Measurements from ENCODE around the gene RORC. TPM values are rescaled to one million over a fixed set of nuclear protein-coding genes. Genes with fewer than 3 reads are reported as not detected.

Gene RORC
- total and polyA plus RNA-seq, 2 of the 8 experiments (the other 6 are each of a cell fraction or from before 2014, with no cell fraction given), result 0.44 to 0.54 TPM

- Histone ChIP-seq H3K18ac (ENCODE audit: extremely low read depth, low read length) (no peak overlapping the region), H2BK15ac (ENCODE audit: low read length) (no peak overlapping the region), H4K8ac (ENCODE audit: extremely low read depth, insufficient read depth, low read length) (no peak overlapping the region), H2BK120ac (replicated peaks; ENCODE audit: low read depth, low read length) (no peak overlapping the region), H2AK5ac (ENCODE audit: low read depth, low read length) (no peak overlapping the region), H2BK20ac (ENCODE audit: low read length) (no peak overlapping the region), H3K9ac (replicated peaks in 1 of 4; ENCODE audit: extremely low read depth in 1 of 4, low read depth in 3 of 4, low read length in 3 of 4) (no peak overlapping the region), H3K36me3 (ENCODE audit: control insufficient read depth in 2 of 4, insufficient read depth in 4 of 4, low read length in 3 of 4) (no peaks in the 10 kb centered on the region), H3K79me2 (ENCODE audit: control insufficient read depth in 1 of 2, insufficient read depth in 2 of 2, low read length in 2 of 2) (no peaks in the 10 kb centered on the region), H3K27me3 (replicated peaks in 1 of 4; ENCODE audit: control insufficient read depth in 3 of 4, extremely low read depth in 1 of 4, insufficient read depth in 3 of 4, low read length in 3 of 4) (peaks cover 0 to 3% (median 0%) of the 10 kb centered on the region in 4 experiments; a peak in 1 of 7 replicates), H3K4me2 (ENCODE audit: insufficient read depth in 1 of 2, low read depth in 2 of 2, low read length in 2 of 2) (no peak overlapping the region), H3K4me1 (replicated peaks in 1 of 4; ENCODE audit: control insufficient read depth in 3 of 4, insufficient read depth in 4 of 4, low read length in 3 of 4) (peaks cover 1 to 5% (median 4%) of the 10 kb centered on the region in 4 experiments; a peak in 2 of 7 replicates), H3K4ac (replicated peaks; ENCODE audit: insufficient read length, low read depth, low read length) (no peak overlapping the region), H4K5ac (ENCODE audit: insufficient read length, low read depth, low read length) (no peak overlapping the region), H3K79me1 (ENCODE audit: low read depth, low read length) (no peaks in the 10 kb centered on the region), H3K23ac (ENCODE audit: insufficient read length) (no peak overlapping the region), H3K56ac (replicated peaks; ENCODE audit: insufficient read length, low read depth, low read length) (no peak overlapping the region), H3K14ac (ENCODE audit: insufficient read length) (no peak overlapping the region), H3K23me2 (ENCODE audit: low read depth, low read length) (no peaks in the 10 kb centered on the region), H3K9me3 (ENCODE audit: insufficient read depth in 2 of 2, low read depth in 1 of 2, low read length in 1 of 2) (no peaks in the 10 kb centered on the region), H4K20me1 (replicated peaks in 1 of 2; ENCODE audit: control insufficient read depth in 1 of 2, insufficient read depth in 2 of 2, low read length in 2 of 2) (no peaks in the 10 kb centered on the region), H3K27ac (ENCODE audit: low read depth, low read length) (no peak overlapping the region), H2BK5ac (ENCODE audit: low read depth, low read length) (no peak overlapping the region), H4K91ac (replicated peaks; ENCODE audit: insufficient read length, low read length) (no peak overlapping the region), H3K4me3 (ENCODE audit: extremely low read depth in 1 of 4, insufficient read depth in 2 of 4, low read depth in 3 of 4, low read length in 4 of 4) (no peak overlapping the region), H2BK12ac (ENCODE audit: low read depth, low read length) (no peak overlapping the region), H2AFZ (ENCODE audit: low read length) (no peak overlapping the region)
- FAIRE-seq (no peak), DNase-seq (ENCODE audit: low read depth in 1 of 2, low spot score in 2 of 2) (no peak)
- POLR2A ChIA-PET (ENCODE audit: partially characterized antibody), result interaction anchor here (1.1 to 1.8 kb wide), 3 partner anchors 10 to 32 kb away, joined by 3 to 6 read pairs (median 4); partner anchors contain the start of gene C2CD4D
- WGBS, 2 experiments (ENCODE audit: extremely low coverage in 1 of 2, insufficient coverage in 1 of 2, insufficient read length in 1 of 2, insufficient replicate concordance in 2 of 2, low coverage in 1 of 2, low lambda C conversion rate in 2 of 2, missing lambda C conversion rate in 1 of 2), result 84% methylated on average over 4 of the region's 5 CpGs; no CpG with 5 or more reads in 1 of the 2 experiments
- CTCF ChIA-PET (ENCODE audit: partially characterized antibody), result interaction anchor here (0.6 to 2.6 kb wide), 6 partner anchors 10 to 748 kb away, joined by 3 to 6 read pairs (median 5); partner anchors contain the start of gene TDRKH
- TF ChIP-seq JUND (IDR thresholded peaks at IDR 0.05; ENCODE audit: low read length) (no peak), YY1 (IDR thresholded peaks at IDR 0.05; ENCODE audit: low read depth, low read length) (no peak), HDAC2 (IDR thresholded peaks at IDR 0.05; ENCODE audit: borderline replicate concordance in 1 of 2, low read depth in 2 of 2, low read length in 2 of 2) (no peak), POLR2AphosphoS5 (IDR thresholded peaks at IDR 0.05; ENCODE audit: low read depth, low read length) (no peak), RAD21 (IDR thresholded peaks at IDR 0.05 in 1 of 2, conservative IDR thresholded peaks at IDR 0.05 in 1 of 2; ENCODE audit: low read depth in 2 of 2, low read length in 2 of 2) (no peak), RXRA (IDR thresholded peaks at IDR 0.05; ENCODE audit: insufficient read depth, low read depth, low read length) (no peak), POLR2A (IDR thresholded peaks at IDR 0.05; ENCODE audit: control extremely low read depth in 1 of 2, low read depth in 2 of 2, low read length in 2 of 2) (no peak), GTF2F1 (IDR thresholded peaks at IDR 0.05; ENCODE audit: borderline replicate concordance, low read depth, low read length) (no peak), TCF12 (IDR thresholded peaks at IDR 0.05; ENCODE audit: low read depth, low read length) (no peak), GABPA (IDR thresholded peaks at IDR 0.05; ENCODE audit: borderline replicate concordance, insufficient read depth, low read length) (no peak), KDM4A (IDR thresholded peaks at IDR 0.05; ENCODE audit: low read depth, low read length, severe bottlenecking) (no peak), SIN3A (conservative IDR thresholded peaks at IDR 0.05 in 1 of 2, IDR thresholded peaks at IDR 0.05 in 1 of 2; ENCODE audit: low read depth in 1 of 2, low read length in 2 of 2) (no peak), RNF2 (IDR thresholded peaks at IDR 0.05; ENCODE audit: borderline replicate concordance, low read depth, low read length, missing control alignments, poor library complexity, severe bottlenecking) (no peak)
Observed at GRCh38 chr1:151807131-151807530, 24.5 kb downstream of the RORC start.

Measured in H1 (cell line).